Upper lobe of left lung (tissue), 4 donors: Measurements from ENCODE around the gene B3GALT2.

Experiments used
- CTCF ChIP-seq, 6 experiments: fragments of 450-650 bp in 4 of 6; fragments of 200-600 bp in 2 of 6; sonication (generic) in 2 of 6; IDR thresholded peaks; one replicate each; pipeline ENCODE4 v1.5.1; 2016 to 2019; ENCODE audit warnings: antibody characterized with exemption in 6 of 6
- POLR2A ChIP-seq, 4 donors: fragments of 450-650 bp; IDR thresholded peaks; one replicate each; pipeline ENCODE4 v1.5.1; 2016 to 2017; ENCODE audit warnings: antibody characterized with exemption in 4 of 4, mild to moderate bottlenecking in 2 of 4
- POLR2AphosphoS5 ChIP-seq, 2 donors: sonication (generic); formaldehyde crosslinking; IDR thresholded peaks; one replicate each; pipeline ENCODE4 v1.5.1; 2017; ENCODE audit warnings: antibody characterized with exemption in 2 of 2

GRCh38 chr1:193189442-193190095, 3.2 kb upstream of the B3GALT2 start:
- TF ChIP-seq POLR2A (IDR thresholded peaks at IDR 0.05) = no peak
- TF ChIP-seq CTCF (IDR thresholded peaks at IDR 0.05) = no peak
- TF ChIP-seq POLR2AphosphoS5 (IDR thresholded peaks at IDR 0.05) = no peak
